Colonic mucosa (tissue), 4 donors: ENCODE results near the gene MOB2. TPM values are rescaled to one million over a fixed set of nuclear protein-coding genes. Genes with fewer than 3 reads are reported as not detected.

Source experiments
- DNase-seq: peaks from one replicate; pipeline ENCODE4 v3.0.0-alpha.2; 2020
- H3K27ac ChIP-seq: fragments of 200-600 bp; one replicate; pipeline ENCODE4 v1.8.0; 2021
- H3K27me3 ChIP-seq: fragments of 200-600 bp; one replicate; pipeline ENCODE4 v1.8.0; 2021
- H3K36me3 ChIP-seq: fragments of 200-600 bp; one replicate; pipeline ENCODE4 v1.8.0; 2021
- H3K4me1 ChIP-seq: fragments of 200-600 bp; one replicate; pipeline ENCODE4 v1.8.0; 2021; ENCODE audit warnings: mild to moderate bottlenecking
- H3K4me3 ChIP-seq: fragments of 200-600 bp; one replicate; pipeline ENCODE4 v1.8.0; 2021
- H3K9ac ChIP-seq, 2 donors: one replicate each; pipeline ENCODE4 v1.7.0; 2013; ENCODE audit warnings: control low read depth in 2 of 2, low read depth in 2 of 2, low read length in 2 of 2
- H3K9me3 ChIP-seq: fragments of 200-600 bp; one replicate; pipeline ENCODE4 v1.8.0; 2021
- CTCF ChIP-seq: fragments of 200-600 bp; IDR thresholded peaks from one replicate; pipeline ENCODE4 v1.8.0; 2022; ENCODE audit warnings: antibody characterized with exemption, mild to moderate bottlenecking
- intact Hi-C: fragments of 100-400 bp; cut with DNase I; formaldehyde crosslinking; loops from one replicate; pipeline ENCODE4 v1.14.1; 2022
- total RNA-seq, 2 donors: library from RNA; stranded (reverse); fragmentation: NEBNext Ultra II Directional in 1 of 2; extraction: Animal tissue kit (Norgen Biotek cat#: 25700) in 1 of 2; gene quantifications; one replicate each; pipeline ENCODE4 v1.2.1, GENCODE V29; 2021
- donor health status: healthy.
- donor health status: DM: no; HTN: no; CAD: no.
- donor health status: DM: no; HTN: no; CAD: no.

Gene MOB2
- total RNA-seq, 2 donors from 2014 or later, result 41.6 to 49.2 TPM

- Histone ChIP-seq H3K27ac (no peak overlapping the region), H3K9me3 (no peaks in the 10 kb centered on the region), H3K36me3 (no peaks in the 10 kb centered on the region), H3K27me3 (no peaks in the 10 kb centered on the region), H3K9ac (no peak overlapping the region), H3K4me3 (no peak overlapping the region), H3K4me1 (no peaks in the 10 kb centered on the region)
- intact Hi-C loops, result no loop called here
- DNase-seq, result no peak
- TF ChIP-seq CTCF, result no peak
Observed at GRCh38 chr11:1504581-1505290, 18.2 kb upstream of the MOB2 start.

GRCh38 chr11:1504138-1504537 lies 17.6 kb upstream of the MOB2 start:
- Histone ChIP-seq H3K4me3 (no peak overlapping the region), H3K27ac (no peak overlapping the region), H3K9me3 (no peaks in the 10 kb centered on the region), H3K27me3 (no peaks in the 10 kb centered on the region), H3K36me3 (no peaks in the 10 kb centered on the region), H3K4me1 (no peaks in the 10 kb centered on the region), H3K9ac (peak overlapping the region in 1 of 2 donors; percentile 24)
- no peak for TF ChIP-seq CTCF
- no peak for DNase-seq
- intact Hi-C loops, result no loop called here

- intact Hi-C loops, result no loop called here
- Histone ChIP-seq H3K27ac (no peak overlapping the region), H3K9ac (no peak overlapping the region), H3K27me3 (no peaks in the 10 kb centered on the region), H3K4me3 (no peak overlapping the region), H3K36me3 (no peaks in the 10 kb centered on the region), H3K9me3 (no peaks in the 10 kb centered on the region), H3K4me1 (no peaks in the 10 kb centered on the region)
- no peak for TF ChIP-seq CTCF
- no peak for DNase-seq
Observed at GRCh38 chr11:1503708-1504104, 17.1 kb upstream of the MOB2 start.

- Histone ChIP-seq H3K27ac (no peak overlapping the region), H3K36me3 (no peaks in the 10 kb centered on the region), H3K9me3 (no peaks in the 10 kb centered on the region), H3K4me1 (no peaks in the 10 kb centered on the region), H3K9ac (no peak overlapping the region), H3K27me3 (no peaks in the 10 kb centered on the region), H3K4me3 (no peak overlapping the region)
- intact Hi-C loops, result no loop called here
- TF ChIP-seq CTCF, result no peak
- no peak for DNase-seq
Observed at GRCh38 chr11:1502954-1503707, 16.6 kb upstream of the MOB2 start.

GRCh38 chr11:1502168-1502953 lies 15.8 kb upstream of the MOB2 start:
- Histone ChIP-seq H3K36me3 (no peaks in the 10 kb centered on the region), H3K9me3 (no peaks in the 10 kb centered on the region), H3K27me3 (no peaks in the 10 kb centered on the region), H3K4me1 (no peaks in the 10 kb centered on the region), H3K27ac (no peak overlapping the region), H3K9ac (peak overlapping the region in 1 of 2 donors; percentile 12), H3K4me3 (no peak overlapping the region)
- DNase-seq, result no peak
- intact Hi-C loops, result no loop called here
- TF ChIP-seq CTCF, result no peak
